HL-60/S4 treated with phorbol 12-myristate 13-acetate at 8.2 ng/mL for 4 days and 3 days (cell line): ENCODE measurements around the gene PCNA.
"Not testable (repeated sequence)": the region's sequence is repeated elsewhere in the genome, so short reads cannot be mapped to it uniquely, and the experiment has no call there.

Source experiments
- in situ Hi-C: fragments of 300-500 bp; cut with MboI; formaldehyde crosslinking; loops from 2 replicates; pipeline ENCODE4 v1.15.0; 2022; ENCODE audit warnings: low sequenced_read_pairs

The PCNA gene

GRCh38 chr20:5104479-5104878, 15.3 kb downstream of the PCNA start:
- in situ Hi-C loops, result no loop called here

GRCh38 chr20:5100684-5101347, 18.9 kb downstream of the PCNA start:
- in situ Hi-C loops, result no loop called here

- in situ Hi-C loops, result not testable (repeated sequence)
Observed at GRCh38 chr20:5099909-5100308, 19.8 kb downstream of the PCNA start.

GRCh38 chr20:5099009-5099408, 20.7 kb downstream of the PCNA start:
- in situ Hi-C loops, result not testable (repeated sequence)

GRCh38 chr20:5096463-5096862, 23.3 kb downstream of the PCNA start:
- in situ Hi-C loops, result no loop called here

GRCh38 chr20:5095931-5096330, 23.8 kb downstream of the PCNA start:
- in situ Hi-C loops, result no loop called here

GRCh38 chr20:5095454-5095853, 24.3 kb downstream of the PCNA start:
- in situ Hi-C loops, result no loop called here

GRCh38 chr20:5092765-5093339, 26.9 kb downstream of the PCNA start:
- in situ Hi-C loops, result no loop called here

GRCh38 chr20:5091902-5092301, 27.9 kb downstream of the PCNA start:
- in situ Hi-C loops, result no loop called here

- in situ Hi-C loops, result no loop called here
Observed at GRCh38 chr20:5090191-5090590, 29.6 kb downstream of the PCNA start.

- in situ Hi-C loops, result no loop called here
Observed at GRCh38 chr20:5088688-5089087, 31.1 kb downstream of the PCNA start.

- in situ Hi-C loops, result no loop called here
Observed at GRCh38 chr20:5085380-5085779, 34.4 kb downstream of the PCNA start.

- in situ Hi-C loops, result no loop called here
Observed at GRCh38 chr20:5080384-5080877, 39.3 kb downstream of the PCNA start.

GRCh38 chr20:5078399-5078958, 41.3 kb downstream of the PCNA start:
- in situ Hi-C loops, result no loop called here

- in situ Hi-C loops, result no loop called here
Observed at GRCh38 chr20:5077761-5078387, 41.9 kb downstream of the PCNA start.

- in situ Hi-C loops, result not testable (repeated sequence)
Observed at GRCh38 chr20:5076913-5077312, 42.8 kb downstream of the PCNA start.

- in situ Hi-C loops, result no loop called here
Observed at GRCh38 chr20:5074232-5074674, 45.5 kb downstream of the PCNA start.

GRCh38 chr20:5073660-5074231, 46.0 kb downstream of the PCNA start:
- in situ Hi-C loops, result no loop called here

GRCh38 chr20:5072756-5073659, 46.8 kb downstream of the PCNA start:
- in situ Hi-C loops, result no loop called here

GRCh38 chr20:5071942-5072341, 47.8 kb downstream of the PCNA start:
- in situ Hi-C loops, result not testable (repeated sequence)
